ENCODE data around the gene RFPL1. TPM values are rescaled to one million over a fixed set of nuclear protein-coding genes. Genes with fewer than 3 reads are reported as not detected.
"Not testable (repeated sequence)": the region's sequence is repeated elsewhere in the genome, so short reads cannot be mapped to it uniquely, and the experiment has no call there.

The RFPL1 gene
- total RNA-seq, 1 donor from 2014 or later = not detected

DNA sequence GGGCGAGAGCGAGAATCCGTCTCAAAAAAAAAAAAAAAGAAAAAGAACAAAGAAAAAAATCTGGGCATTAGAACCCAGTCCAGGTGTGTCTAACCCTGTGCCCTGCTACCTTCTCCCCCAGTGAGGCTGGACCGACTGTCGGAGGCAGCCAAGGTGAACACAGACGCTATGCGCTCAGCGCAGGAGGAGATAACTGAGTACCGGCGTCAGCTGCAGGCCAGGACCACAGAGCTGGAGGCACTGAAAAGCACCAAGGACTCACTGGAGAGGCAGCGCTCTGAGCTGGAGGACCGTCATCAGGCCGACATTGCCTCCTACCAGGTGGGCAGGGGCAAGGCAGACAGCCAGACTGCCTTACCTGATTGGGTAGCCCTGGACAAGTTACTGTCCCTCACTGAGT is 44.9 kb downstream of the RFPL1 start:
- no peak for DNase-seq (ENCODE audit: extremely low spot score in 2 of 2)
- H3K27ac ChIP-seq = no peak overlapping the region
- no peaks in the 10 kb centered on the region for H3K36me3 ChIP-seq
- TF ChIP-seq, protein P1, sequence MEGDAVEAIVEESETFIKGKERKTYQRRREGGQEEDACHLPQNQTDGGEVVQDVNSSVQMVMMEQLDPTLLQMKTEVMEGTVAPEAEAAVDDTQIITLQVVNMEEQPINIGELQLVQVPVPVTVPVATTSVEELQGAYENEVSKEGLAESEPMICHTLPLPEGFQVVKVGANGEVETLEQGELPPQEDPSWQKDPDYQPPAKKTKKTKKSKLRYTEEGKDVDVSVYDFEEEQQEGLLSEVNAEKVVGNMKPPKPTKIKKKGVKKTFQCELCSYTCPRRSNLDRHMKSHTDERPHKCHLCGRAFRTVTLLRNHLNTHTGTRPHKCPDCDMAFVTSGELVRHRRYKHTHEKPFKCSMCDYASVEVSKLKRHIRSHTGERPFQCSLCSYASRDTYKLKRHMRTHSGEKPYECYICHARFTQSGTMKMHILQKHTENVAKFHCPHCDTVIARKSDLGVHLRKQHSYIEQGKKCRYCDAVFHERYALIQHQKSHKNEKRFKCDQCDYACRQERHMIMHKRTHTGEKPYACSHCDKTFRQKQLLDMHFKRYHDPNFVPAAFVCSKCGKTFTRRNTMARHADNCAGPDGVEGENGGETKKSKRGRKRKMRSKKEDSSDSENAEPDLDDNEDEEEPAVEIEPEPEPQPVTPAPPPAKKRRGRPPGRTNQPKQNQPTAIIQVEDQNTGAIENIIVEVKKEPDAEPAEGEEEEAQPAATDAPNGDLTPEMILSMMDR (IDR thresholded peaks at IDR 0.05) = no peak
- TF ChIP-seq POLR2A (IDR thresholded peaks at IDR 0.05) = no peak
- TF ChIP-seq POLR2AphosphoS5 (IDR thresholded peaks at IDR 0.05; ENCODE audit: insufficient read depth in 1 of 2, low read depth in 1 of 2) = no peak
- intact Hi-C loops (cut with DNase I) = no loop called here
- H3K4me1 ChIP-seq = peaks cover 16% of the 10 kb centered on the region
- no peak overlapping the region for H3K4me3 ChIP-seq
- H3K9me3 ChIP-seq = no peaks in the 10 kb centered on the region
- peaks cover 14% of the 10 kb centered on the region for H3K27me3 ChIP-seq

DNA sequence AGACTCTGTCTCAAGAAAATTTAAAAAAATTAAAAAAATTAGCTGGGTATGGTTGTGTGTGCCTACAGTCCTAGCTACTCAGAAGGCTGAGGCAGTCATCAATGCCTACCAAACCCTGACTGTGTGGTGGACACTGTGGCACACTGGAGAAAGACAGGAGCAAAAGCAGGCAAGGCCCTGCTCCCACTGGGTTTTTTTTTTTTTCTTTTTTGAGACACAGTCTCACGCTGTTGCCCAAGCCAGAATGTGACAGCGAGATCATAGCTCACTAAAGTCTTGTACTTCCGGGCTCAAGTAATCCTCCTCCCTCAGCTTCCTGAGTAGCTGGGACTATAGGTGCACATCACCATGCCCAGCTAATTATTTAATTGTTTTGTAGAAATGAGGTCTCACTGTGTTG is 46.3 kb downstream of the RFPL1 start:
- Histone ChIP-seq H3K9me3 (no peaks in the 10 kb centered on the region), H3K4me3 (no peak overlapping the region), H3K27ac (no peak overlapping the region), H3K4me1 (peaks cover 16% of the 10 kb centered on the region), H3K36me3 (no peaks in the 10 kb centered on the region), H3K27me3 (peaks cover 9% of the 10 kb centered on the region)
- TF ChIP-seq POLR2AphosphoS5 (IDR thresholded peaks at IDR 0.05; ENCODE audit: insufficient read depth in 1 of 2, low read depth in 1 of 2) = no peak
- no peak for TF ChIP-seq POLR2A (IDR thresholded peaks at IDR 0.05)
- TF ChIP-seq, protein P1 (IDR thresholded peaks at IDR 0.05) = no peak
- DNase-seq (ENCODE audit: extremely low spot score in 2 of 2) = no peak
- intact Hi-C loops (cut with DNase I) = no loop called here

DNA sequence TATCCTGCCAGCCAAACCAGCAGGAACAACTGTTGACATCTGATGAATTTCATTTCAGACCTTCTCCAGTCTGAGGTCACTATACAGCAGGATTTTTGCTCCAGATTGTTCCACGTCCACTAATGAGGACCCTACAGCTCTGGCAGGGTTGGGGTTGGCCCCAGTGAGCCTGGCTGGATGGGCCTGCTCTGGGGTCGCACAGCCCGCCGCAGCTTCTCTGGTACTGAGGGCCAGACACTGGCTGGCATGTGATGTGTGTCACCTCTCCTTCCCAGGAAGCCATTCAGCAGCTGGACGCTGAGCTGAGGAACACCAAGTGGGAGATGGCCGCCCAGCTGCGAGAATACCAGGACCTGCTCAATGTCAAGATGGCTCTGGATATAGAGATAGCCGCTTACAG is 47.1 kb downstream of the RFPL1 start:
- Histone ChIP-seq H3K27me3 (peaks cover under 1% of the 10 kb centered on the region), H3K4me3 (no peak overlapping the region), H3K9me3 (no peaks in the 10 kb centered on the region), H3K36me3 (no peaks in the 10 kb centered on the region), H3K27ac (no peak overlapping the region), H3K4me1 (peaks cover 8% of the 10 kb centered on the region)
- intact Hi-C loops (cut with DNase I) = no loop called here
- no peak for TF ChIP-seq POLR2AphosphoS5 (IDR thresholded peaks at IDR 0.05; ENCODE audit: insufficient read depth in 1 of 2, low read depth in 1 of 2)
- TF ChIP-seq POLR2A (IDR thresholded peaks at IDR 0.05) = no peak
- TF ChIP-seq, protein P1 (IDR thresholded peaks at IDR 0.05) = no peak
- no peak for DNase-seq (ENCODE audit: extremely low spot score in 2 of 2)

DNA sequence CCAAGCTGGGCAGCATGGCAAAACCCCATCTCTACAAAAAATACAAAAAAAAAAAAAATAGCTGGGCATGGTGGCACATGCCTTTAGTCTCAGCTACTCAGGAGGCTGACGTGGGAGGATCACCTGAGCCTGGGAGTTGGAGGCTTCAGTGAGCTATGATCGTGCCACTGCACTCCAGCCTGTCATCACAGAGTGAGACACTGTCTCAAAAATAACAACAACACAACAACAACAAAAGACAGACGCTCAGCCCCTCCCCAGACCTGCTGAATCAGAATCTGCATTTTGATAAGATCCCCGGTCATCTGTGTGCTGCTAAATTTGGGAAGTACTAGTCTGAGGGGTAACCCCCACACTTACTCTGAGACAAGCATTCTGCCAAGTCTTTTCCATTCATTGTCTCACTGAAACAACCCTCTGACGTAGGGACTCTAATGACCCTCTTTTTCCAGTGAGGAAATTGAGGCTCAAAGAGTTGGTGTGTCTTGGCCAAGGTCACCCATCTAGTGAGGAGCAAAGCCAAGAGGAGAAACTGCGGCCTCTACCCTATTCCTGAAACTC is 49.1 kb downstream of the RFPL1 start:
- Histone ChIP-seq H3K36me3 (no peaks in the 10 kb centered on the region), H3K4me1 (no peaks in the 10 kb centered on the region), H3K9me3 (no peaks in the 10 kb centered on the region), H3K27ac (no peak overlapping the region), H3K27me3 (no peaks in the 10 kb centered on the region), H3K4me3 (no peak overlapping the region)
- TF ChIP-seq POLR2A (IDR thresholded peaks at IDR 0.05) = no peak
- TF ChIP-seq POLR2AphosphoS5 (IDR thresholded peaks at IDR 0.05; ENCODE audit: insufficient read depth in 1 of 2, low read depth in 1 of 2) = no peak
- TF ChIP-seq, protein P1 (IDR thresholded peaks at IDR 0.05) = no peak
- no peak for DNase-seq (ENCODE audit: extremely low spot score in 2 of 2)
- intact Hi-C loops (cut with DNase I) = no loop called here

DNA sequence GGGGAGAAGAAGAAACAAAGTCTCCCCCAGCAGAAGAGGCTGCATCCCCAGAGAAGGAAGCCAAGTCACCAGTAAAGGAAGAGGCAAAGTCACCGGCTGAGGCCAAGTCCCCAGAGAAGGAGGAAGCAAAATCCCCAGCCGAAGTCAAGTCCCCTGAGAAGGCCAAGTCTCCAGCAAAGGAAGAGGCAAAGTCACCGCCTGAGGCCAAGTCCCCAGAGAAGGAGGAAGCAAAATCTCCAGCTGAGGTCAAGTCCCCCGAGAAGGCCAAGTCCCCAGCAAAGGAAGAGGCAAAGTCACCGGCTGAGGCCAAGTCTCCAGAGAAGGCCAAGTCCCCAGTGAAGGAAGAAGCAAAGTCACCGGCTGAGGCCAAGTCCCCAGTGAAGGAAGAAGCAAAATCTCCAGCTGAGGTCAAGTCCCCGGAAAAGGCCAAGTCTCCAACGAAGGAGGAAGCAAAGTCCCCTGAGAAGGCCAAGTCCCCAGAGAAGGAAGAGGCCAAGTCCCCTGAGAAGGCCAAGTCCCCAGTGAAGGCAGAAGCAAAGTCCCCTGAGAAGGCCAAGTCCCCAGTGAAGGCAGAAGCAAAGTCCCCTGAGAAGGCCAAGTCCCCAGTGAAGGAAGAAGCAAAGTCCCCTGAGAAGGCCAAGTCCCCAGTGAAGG is 50.9 kb downstream of the RFPL1 start:
- H3K4me3 ChIP-seq; DNase-seq (ENCODE audit: extremely low spot score in 2 of 2); H3K27ac ChIP-seq; H3K36me3 ChIP-seq; H3K9me3 ChIP-seq; intact Hi-C loops (cut with DNase I); H3K27me3 ChIP-seq; H3K4me1 ChIP-seq: not testable (repeated sequence)

Data from vagina (tissue), 2 donors.